ENCODE data around the gene SORCS2.

SORCS2 gene

GRCh38 chr4:7294176-7294756 lies 101.9 kb downstream of the SORCS2 start:
- no peak for DNase-seq

- no peak for DNase-seq
Measured at GRCh38 chr4:7295197-7295910, 103.0 kb downstream of the SORCS2 start.

- DNase-seq: no peak
Measured at GRCh38 chr4:7295911-7296660, 103.7 kb downstream of the SORCS2 start.

- DNase-seq: no peak
Measured at GRCh38 chr4:7296661-7297335, 104.5 kb downstream of the SORCS2 start.

GRCh38 chr4:7297374-7297773 lies 105.0 kb downstream of the SORCS2 start:
- DNase-seq: no peak

GRCh38 chr4:7297881-7298280 lies 105.5 kb downstream of the SORCS2 start:
- DNase-seq: no peak

GRCh38 chr4:7298619-7299009 lies 106.3 kb downstream of the SORCS2 start:
- DNase-seq: no peak

- no peak for DNase-seq
Measured at GRCh38 chr4:7299010-7299907, 106.9 kb downstream of the SORCS2 start.

- DNase-seq: no peak
Measured at GRCh38 chr4:7299908-7300710, 107.8 kb downstream of the SORCS2 start.

GRCh38 chr4:7300711-7301095 lies 108.4 kb downstream of the SORCS2 start:
- DNase-seq: no peak

- DNase-seq: no peak
Measured at GRCh38 chr4:7301126-7301785, 108.9 kb downstream of the SORCS2 start.

GRCh38 chr4:7301846-7302630 lies 109.7 kb downstream of the SORCS2 start:
- DNase-seq: no peak

- DNase-seq: no peak
Measured at GRCh38 chr4:7302781-7303404, 110.6 kb downstream of the SORCS2 start.

GRCh38 chr4:7303561-7303960 lies 111.2 kb downstream of the SORCS2 start:
- DNase-seq: no peak

GRCh38 chr4:7304436-7304835 lies 112.1 kb downstream of the SORCS2 start:
- DNase-seq: no peak

GRCh38 chr4:7306021-7306965 lies 114.0 kb downstream of the SORCS2 start:
- no peak for DNase-seq

GRCh38 chr4:7306986-7307385 lies 114.6 kb downstream of the SORCS2 start:
- DNase-seq: no peak

GRCh38 chr4:7307394-7308099 lies 115.2 kb downstream of the SORCS2 start:
- no peak for DNase-seq
